Dendritic cell treated with granulocyte-macrophage colony-stimulating factor and Interleukin-4, amounts not matched to agents 40 ng/mL and 50 ng/mL, for 4 days (primary cell): ENCODE data around the gene CTNNAL1.

Source experiments
- H3K27ac Mint-ChIP-seq: one replicate; pipeline ENCODE4 v1.8.0; 2022; ENCODE audit warnings: mild to moderate bottlenecking, mixed read lengths
- H3K27me3 Mint-ChIP-seq: one replicate; pipeline ENCODE4 v1.8.0; 2022; ENCODE audit warnings: mild to moderate bottlenecking, mixed read lengths
- H3K36me3 Mint-ChIP-seq: one replicate; pipeline ENCODE4 v1.8.0; 2022; ENCODE audit warnings: low read depth, mixed read lengths
- H3K4me1 Mint-ChIP-seq: one replicate; pipeline ENCODE4 v1.8.0; 2022; ENCODE audit warnings: low read depth, mixed read lengths
- H3K4me3 Mint-ChIP-seq: one replicate; pipeline ENCODE4 v1.8.0; 2022; ENCODE audit warnings: mild to moderate bottlenecking, moderate library complexity, mixed read lengths
- H3K9me3 Mint-ChIP-seq: one replicate; pipeline ENCODE4 v1.8.0; 2022; ENCODE audit warnings: mixed read lengths
- intact Hi-C: fragments of 100-400 bp; cut with micrococcal nuclease; formaldehyde crosslinking; loops from one replicate; pipeline ENCODE4 v1.15.0; 2022

Gene CTNNAL1

GRCh38 chr9:109019420-109019819, 6.1 kb upstream of the CTNNAL1 start:
- intact Hi-C loops, result no loop called here
- Mint-ChIP-seq H3K27me3 (no peaks in the 10 kb centered on the region), H3K9me3 (no peaks in the 10 kb centered on the region), H3K36me3 (peaks cover 14% of the 10 kb centered on the region), H3K4me3 (no peak overlapping the region), H3K4me1 (peaks cover 41% of the 10 kb centered on the region), H3K27ac (peak overlapping the region; percentile 56)

DNA sequence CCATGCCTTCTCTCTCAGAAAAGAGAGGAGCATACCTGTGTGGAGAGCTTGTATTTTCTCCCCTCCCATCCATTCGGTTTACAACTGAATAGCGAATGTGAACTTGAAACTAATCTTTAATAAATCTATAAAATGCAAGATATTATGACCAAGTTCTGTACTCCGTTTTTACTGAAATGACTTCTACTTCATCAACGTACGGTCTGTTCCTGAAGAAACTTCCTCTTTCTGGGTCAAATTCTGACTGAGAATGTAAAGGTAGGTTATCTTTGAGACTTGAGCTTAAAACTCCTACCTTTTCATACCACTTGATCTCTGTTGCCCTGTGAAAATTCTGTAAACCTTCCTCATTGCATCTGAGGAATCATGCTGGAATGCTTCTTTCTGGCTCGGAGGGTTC, 4.2 kb upstream of the CTNNAL1 start:
- Mint-ChIP-seq H3K27ac (no peak overlapping the region), H3K36me3 (peaks cover 9% of the 10 kb centered on the region), H3K4me1 (peaks cover 50% of the 10 kb centered on the region), H3K9me3 (no peaks in the 10 kb centered on the region), H3K27me3 (no peaks in the 10 kb centered on the region), H3K4me3 (no peak overlapping the region)
- intact Hi-C loops, result no loop called here

- Mint-ChIP-seq H3K27me3 (no peaks in the 10 kb centered on the region), H3K4me3 (no peak overlapping the region), H3K36me3 (peaks cover 13% of the 10 kb centered on the region), H3K9me3 (no peaks in the 10 kb centered on the region), H3K4me1 (peaks cover 50% of the 10 kb centered on the region), H3K27ac (no peak overlapping the region)
- intact Hi-C loops, result no loop called here
Observed at GRCh38 chr9:109017061-109017460, 3.8 kb upstream of the CTNNAL1 start.

GRCh38 chr9:109016132-109016531, 2.8 kb upstream of the CTNNAL1 start:
- Mint-ChIP-seq H3K9me3 (no peaks in the 10 kb centered on the region), H3K36me3 (peaks cover 18% of the 10 kb centered on the region), H3K4me3 (no peak overlapping the region), H3K27me3 (no peaks in the 10 kb centered on the region), H3K27ac (no peak overlapping the region), H3K4me1 (peaks cover 53% of the 10 kb centered on the region)
- intact Hi-C loops, result no loop called here

DNA sequence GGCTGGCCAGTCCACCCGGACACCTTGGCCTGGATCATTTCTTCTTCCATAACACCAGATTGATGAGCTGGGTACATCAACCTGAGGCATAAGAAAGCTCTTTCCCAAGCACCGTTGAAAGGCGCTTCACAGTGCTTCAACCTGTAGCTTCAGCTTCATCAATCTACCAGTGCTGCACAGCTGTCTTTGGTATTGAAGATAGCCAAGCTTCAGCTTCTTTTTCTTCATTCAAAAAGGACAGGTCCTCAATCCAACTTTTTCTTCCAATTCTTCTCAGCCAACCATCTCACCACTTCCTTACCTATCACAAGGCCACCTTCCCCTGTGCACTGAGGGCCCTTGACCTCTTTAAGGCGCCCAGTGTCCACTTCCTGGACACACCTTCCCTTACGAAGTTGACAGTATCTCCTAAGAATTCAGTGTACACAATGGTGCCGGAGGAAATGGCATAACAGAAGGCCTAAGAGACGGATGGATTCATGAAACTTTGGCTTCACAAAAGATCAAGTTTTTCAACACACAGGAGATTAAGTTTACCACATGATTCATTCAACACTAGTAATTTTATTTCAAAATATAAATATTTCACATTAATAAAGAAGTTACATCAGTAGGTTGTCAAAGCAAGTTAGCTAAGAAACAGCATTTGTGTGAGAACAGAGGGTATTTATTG, 1.4 kb upstream of the CTNNAL1 start:
- Mint-ChIP-seq H3K36me3 (peaks cover 18% of the 10 kb centered on the region), H3K27me3 (no peaks in the 10 kb centered on the region), H3K4me3 (no peak overlapping the region), H3K27ac (no peak overlapping the region), H3K9me3 (no peaks in the 10 kb centered on the region), H3K4me1 (peaks cover 48% of the 10 kb centered on the region)
- intact Hi-C loops, result loop anchor here (5.0 kb wide), 2 partner anchors 82 to 103 kb away; partner anchors contain the start of genes ABITRAM, ELP1 and TMEM245

GRCh38 chr9:109013679-109014607, 644 bp upstream of the CTNNAL1 start:
- Mint-ChIP-seq H3K27me3 (no peaks in the 10 kb centered on the region), H3K4me3 (peak overlapping the region; percentile 82), H3K9me3 (no peaks in the 10 kb centered on the region), H3K27ac (peak overlapping the region; percentile 93), H3K36me3 (peaks cover 18% of the 10 kb centered on the region), H3K4me1 (peaks cover 47% of the 10 kb centered on the region)
- intact Hi-C loops, result loop anchor here (5.0 kb wide), 2 partner anchors 82 to 103 kb away; partner anchors contain the start of genes ABITRAM, ELP1 and TMEM245

GRCh38 chr9:109012009-109012875, 1.1 kb downstream of the CTNNAL1 start:
- intact Hi-C loops, result loop anchor here (5.0 kb wide), 2 partner anchors 80 to 105 kb away; partner anchors contain the start of genes ABITRAM, ELP1 and TMEM245
- Mint-ChIP-seq H3K4me3 (peak overlapping the region; percentile 97), H3K36me3 (peaks cover 23% of the 10 kb centered on the region), H3K9me3 (no peaks in the 10 kb centered on the region), H3K4me1 (peaks cover 53% of the 10 kb centered on the region), H3K27me3 (no peaks in the 10 kb centered on the region), H3K27ac (peak overlapping the region; percentile 93)

- H3K27me3 Mint-ChIP-seq, result no peaks in the 10 kb centered on the region
- H3K36me3 Mint-ChIP-seq, result peaks cover 33% of the 10 kb centered on the region
- peaks cover 63% of the 10 kb centered on the region for H3K4me1 Mint-ChIP-seq
- H3K27ac Mint-ChIP-seq, result peak overlapping the region; percentile 93
- peak overlapping the region; percentile 97 for H3K4me3 Mint-ChIP-seq
- intact Hi-C loops, result loop anchor here (5.0 kb wide), 2 partner anchors 79 to 106 kb away; partner anchors contain the start of genes ABITRAM, ELP1 and TMEM245
- H3K9me3 Mint-ChIP-seq, result no peaks in the 10 kb centered on the region
Observed at GRCh38 chr9:109011231-109011671, 2.0 kb downstream of the CTNNAL1 start.

- Mint-ChIP-seq H3K4me1 (peaks cover 64% of the 10 kb centered on the region), H3K27me3 (no peaks in the 10 kb centered on the region), H3K4me3 (peak overlapping the region; percentile 97), H3K36me3 (peaks cover 34% of the 10 kb centered on the region), H3K9me3 (no peaks in the 10 kb centered on the region), H3K27ac (peak overlapping the region; percentile 93)
- intact Hi-C loops, result loop anchor here (5.0 kb wide), 2 partner anchors 78 to 107 kb away; partner anchors contain the start of genes ABITRAM, ELP1 and TMEM245
Observed at GRCh38 chr9:109010746-109011145, 2.6 kb downstream of the CTNNAL1 start.

- Mint-ChIP-seq H3K4me1 (peaks cover 48% of the 10 kb centered on the region), H3K27ac (no peak overlapping the region), H3K36me3 (peaks cover 48% of the 10 kb centered on the region), H3K27me3 (no peaks in the 10 kb centered on the region), H3K9me3 (peaks cover 14% of the 10 kb centered on the region), H3K4me3 (no peak overlapping the region)
- intact Hi-C loops, result no loop called here
Observed at GRCh38 chr9:109005678-109006077, 7.6 kb downstream of the CTNNAL1 start.

- Mint-ChIP-seq H3K4me3 (no peak overlapping the region), H3K27me3 (no peaks in the 10 kb centered on the region), H3K9me3 (peaks cover 14% of the 10 kb centered on the region), H3K27ac (no peak overlapping the region), H3K4me1 (peaks cover 44% of the 10 kb centered on the region), H3K36me3 (peaks cover 63% of the 10 kb centered on the region)
- intact Hi-C loops, result no loop called here
Observed at GRCh38 chr9:109003116-109003515, 10.2 kb downstream of the CTNNAL1 start.

- peaks cover 14% of the 10 kb centered on the region for H3K9me3 Mint-ChIP-seq
- peaks cover 44% of the 10 kb centered on the region for H3K4me1 Mint-ChIP-seq
- no peak overlapping the region for H3K4me3 Mint-ChIP-seq
- H3K27me3 Mint-ChIP-seq, result no peaks in the 10 kb centered on the region
- peaks cover 69% of the 10 kb centered on the region for H3K36me3 Mint-ChIP-seq
- H3K27ac Mint-ChIP-seq, result no peak overlapping the region
- intact Hi-C loops, result no loop called here
Observed at GRCh38 chr9:109002141-109002540, 11.2 kb downstream of the CTNNAL1 start.

- Mint-ChIP-seq H3K4me1 (peaks cover 44% of the 10 kb centered on the region), H3K4me3 (no peak overlapping the region), H3K27me3 (no peaks in the 10 kb centered on the region), H3K36me3 (peaks cover 69% of the 10 kb centered on the region), H3K9me3 (peaks cover 14% of the 10 kb centered on the region), H3K27ac (no peak overlapping the region)
- intact Hi-C loops, result no loop called here
Observed at GRCh38 chr9:109001275-109001676, 12.0 kb downstream of the CTNNAL1 start.
